ENCODE results near the gene FTO.

DNA sequence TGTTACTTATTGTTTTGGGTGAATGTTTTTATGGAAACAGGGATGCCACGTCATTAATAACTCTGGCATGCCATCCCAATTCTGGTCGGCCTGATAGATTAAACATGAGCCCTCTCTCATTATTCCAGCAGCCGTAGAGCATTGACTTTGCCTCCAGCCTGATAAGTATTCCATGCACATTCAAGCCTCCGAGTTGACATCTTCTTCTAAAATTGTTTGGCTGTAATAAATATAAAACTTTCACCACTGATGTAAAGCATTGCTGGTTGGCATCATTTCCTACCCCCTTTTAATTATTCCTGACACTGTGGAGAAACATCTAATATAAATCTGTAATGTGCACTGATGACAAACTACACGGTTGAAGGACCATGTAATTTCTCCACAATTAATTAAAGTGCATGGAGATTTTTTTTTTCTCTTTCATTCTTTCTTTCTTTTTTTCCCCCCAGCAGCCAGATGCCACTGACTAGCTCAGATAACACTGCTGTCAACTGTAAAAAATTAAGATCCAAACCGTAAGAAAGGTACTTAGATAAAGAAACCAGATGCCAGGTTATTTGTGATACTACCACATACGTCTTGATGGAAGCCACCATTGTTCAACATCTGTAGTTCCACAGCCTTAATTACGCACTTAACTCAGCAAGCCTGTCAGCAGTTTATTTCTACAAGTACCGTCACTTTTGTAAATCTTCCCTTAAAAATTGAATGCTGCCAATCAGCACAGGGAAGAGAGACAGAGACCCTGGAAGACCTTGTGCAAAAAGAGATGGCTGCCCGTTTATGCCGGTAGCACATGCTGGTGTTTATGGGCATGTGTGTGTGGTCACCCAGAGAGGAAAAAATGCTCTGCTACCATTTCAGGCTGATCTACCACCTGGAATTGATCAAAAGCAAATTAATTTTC, 344.9 kb downstream of the FTO start:
- TF ChIP-seq EZH2 (IDR thresholded peaks at IDR 0.05; ENCODE audit: low read depth, low read length, severe bottlenecking), result no peak
- TF ChIP-seq YY1 (IDR thresholded peaks at IDR 0.05; ENCODE audit: low read depth, low read length), result 0 out of 2 replicates have a peak, but pooled peaks have one; percentile 10
- TF ChIP-seq, protein P1, sequence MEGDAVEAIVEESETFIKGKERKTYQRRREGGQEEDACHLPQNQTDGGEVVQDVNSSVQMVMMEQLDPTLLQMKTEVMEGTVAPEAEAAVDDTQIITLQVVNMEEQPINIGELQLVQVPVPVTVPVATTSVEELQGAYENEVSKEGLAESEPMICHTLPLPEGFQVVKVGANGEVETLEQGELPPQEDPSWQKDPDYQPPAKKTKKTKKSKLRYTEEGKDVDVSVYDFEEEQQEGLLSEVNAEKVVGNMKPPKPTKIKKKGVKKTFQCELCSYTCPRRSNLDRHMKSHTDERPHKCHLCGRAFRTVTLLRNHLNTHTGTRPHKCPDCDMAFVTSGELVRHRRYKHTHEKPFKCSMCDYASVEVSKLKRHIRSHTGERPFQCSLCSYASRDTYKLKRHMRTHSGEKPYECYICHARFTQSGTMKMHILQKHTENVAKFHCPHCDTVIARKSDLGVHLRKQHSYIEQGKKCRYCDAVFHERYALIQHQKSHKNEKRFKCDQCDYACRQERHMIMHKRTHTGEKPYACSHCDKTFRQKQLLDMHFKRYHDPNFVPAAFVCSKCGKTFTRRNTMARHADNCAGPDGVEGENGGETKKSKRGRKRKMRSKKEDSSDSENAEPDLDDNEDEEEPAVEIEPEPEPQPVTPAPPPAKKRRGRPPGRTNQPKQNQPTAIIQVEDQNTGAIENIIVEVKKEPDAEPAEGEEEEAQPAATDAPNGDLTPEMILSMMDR (IDR thresholded peaks at IDR 0.05; ENCODE audit: control extremely low read depth in 1 of 3, insufficient read depth in 1 of 3, low read depth in 1 of 3, low read length in 3 of 3), result no peak
- no peak for TF ChIP-seq SP1 (IDR thresholded peaks at IDR 0.05; ENCODE audit: low read depth, low read length)
- TF ChIP-seq, protein P2, sequence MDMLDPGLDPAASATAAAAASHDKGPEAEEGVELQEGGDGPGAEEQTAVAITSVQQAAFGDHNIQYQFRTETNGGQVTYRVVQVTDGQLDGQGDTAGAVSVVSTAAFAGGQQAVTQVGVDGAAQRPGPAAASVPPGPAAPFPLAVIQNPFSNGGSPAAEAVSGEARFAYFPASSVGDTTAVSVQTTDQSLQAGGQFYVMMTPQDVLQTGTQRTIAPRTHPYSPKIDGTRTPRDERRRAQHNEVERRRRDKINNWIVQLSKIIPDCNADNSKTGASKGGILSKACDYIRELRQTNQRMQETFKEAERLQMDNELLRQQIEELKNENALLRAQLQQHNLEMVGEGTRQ (IDR thresholded peaks at IDR 0.05; ENCODE audit: low read length), result no peak
- no peak for TF ChIP-seq HDAC6 (IDR thresholded peaks at IDR 0.05; ENCODE audit: low read depth, low read length)
- TF ChIP-seq POLR2A (IDR thresholded peaks at IDR 0.05; ENCODE audit: control extremely low read depth in 1 of 2, low read depth in 2 of 2, low read length in 2 of 2), result no peak
- TF ChIP-seq, protein P3, sequence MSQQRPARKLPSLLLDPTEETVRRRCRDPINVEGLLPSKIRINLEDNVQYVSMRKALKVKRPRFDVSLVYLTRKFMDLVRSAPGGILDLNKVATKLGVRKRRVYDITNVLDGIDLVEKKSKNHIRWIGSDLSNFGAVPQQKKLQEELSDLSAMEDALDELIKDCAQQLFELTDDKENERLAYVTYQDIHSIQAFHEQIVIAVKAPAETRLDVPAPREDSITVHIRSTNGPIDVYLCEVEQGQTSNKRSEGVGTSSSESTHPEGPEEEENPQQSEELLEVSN (IDR thresholded peaks at IDR 0.05), result peak; percentile 59; the same call in 1 of the 2 replicates

Measured in H1 (cell line).